HG02852 (cell line): ENCODE results near the gene RUFY4.
"Not testable (repeated sequence)": the region's sequence is repeated elsewhere in the genome, so short reads cannot be mapped to it uniquely, and the experiment has no call there.

Experiments
- ATAC-seq: cut with Tn5 transposase; IDR thresholded peaks from one replicate; pipeline ENCODE4 v1.9.1; 2021; ENCODE audit warnings: mild to moderate bottlenecking, moderate library complexity; ENCODE audit not compliant: unreplicated experiment

RUFY4 gene

GRCh38 chr2:218082586-218083351, 13.7 kb downstream of the RUFY4 start:
- ATAC-seq, result no peak

GRCh38 chr2:218083352-218083676, 14.3 kb downstream of the RUFY4 start:
- ATAC-seq, result no peak

GRCh38 chr2:218086478-218086877, 17.4 kb downstream of the RUFY4 start:
- ATAC-seq, result no peak

DNA sequence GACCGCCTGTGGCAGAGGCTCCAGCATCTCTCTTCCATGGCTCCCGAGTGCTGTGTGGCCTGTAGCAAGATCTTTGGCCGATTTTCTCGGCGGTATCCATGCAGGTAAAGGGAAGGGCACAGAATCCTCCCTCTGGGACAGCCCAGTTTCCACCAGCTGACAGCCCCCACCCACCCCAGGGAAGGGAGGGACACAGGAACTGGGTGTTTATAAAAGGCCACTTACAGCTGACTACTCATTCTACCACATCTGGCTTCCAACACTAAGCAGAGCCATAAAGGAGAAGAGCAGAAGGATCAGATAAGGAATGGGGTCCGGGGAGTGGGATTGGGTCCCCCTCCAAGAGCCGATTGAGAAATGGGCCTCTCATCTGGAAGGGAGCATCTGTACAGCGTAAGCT, 20.2 kb downstream of the RUFY4 start:
- ATAC-seq, result no peak

GRCh38 chr2:218091746-218092145, 22.7 kb downstream of the RUFY4 start:
- no peak for ATAC-seq

DNA sequence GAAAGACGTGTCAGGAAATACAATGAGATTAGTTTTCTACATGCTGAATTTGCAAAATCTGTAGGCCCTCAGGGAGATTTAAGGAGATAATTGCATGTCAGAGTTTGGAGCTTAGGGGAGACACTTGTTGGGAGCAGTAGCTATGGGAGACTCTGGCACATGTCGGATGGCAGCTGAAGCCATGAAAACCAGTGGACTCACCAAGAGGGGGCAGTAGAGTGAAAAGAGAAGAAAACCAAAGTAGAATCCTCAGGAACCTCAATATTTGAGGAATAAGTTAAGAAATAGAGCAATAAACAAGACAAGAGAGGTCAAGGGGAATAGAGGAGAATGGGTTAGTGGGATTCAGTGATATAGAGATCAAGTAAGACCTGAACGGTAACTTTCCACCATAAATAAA, 24.8 kb downstream of the RUFY4 start:
- ATAC-seq, result no peak

DNA sequence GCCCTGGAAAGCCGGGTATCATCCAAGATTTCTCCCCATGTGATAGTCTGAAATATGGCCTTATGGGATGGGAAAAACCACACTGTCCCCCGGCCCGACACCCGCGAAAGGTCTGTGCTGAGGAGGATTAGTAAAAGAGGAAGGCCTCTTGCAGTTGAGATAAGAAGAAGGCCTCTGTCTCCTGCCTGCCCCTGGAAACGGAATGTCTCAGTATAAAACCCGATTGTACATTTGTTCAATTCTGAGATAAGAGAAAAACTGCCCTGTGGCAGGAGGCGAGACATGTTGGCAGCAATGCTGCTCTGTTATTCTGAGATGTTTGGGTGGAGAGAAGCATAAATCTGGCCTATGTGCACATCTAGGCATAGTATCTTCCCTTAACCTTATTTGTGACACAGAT, 26.8 kb downstream of the RUFY4 start:
- ATAC-seq, result no peak

GRCh38 chr2:218097975-218098374, 28.9 kb downstream of the RUFY4 start:
- no peak for ATAC-seq

DNA sequence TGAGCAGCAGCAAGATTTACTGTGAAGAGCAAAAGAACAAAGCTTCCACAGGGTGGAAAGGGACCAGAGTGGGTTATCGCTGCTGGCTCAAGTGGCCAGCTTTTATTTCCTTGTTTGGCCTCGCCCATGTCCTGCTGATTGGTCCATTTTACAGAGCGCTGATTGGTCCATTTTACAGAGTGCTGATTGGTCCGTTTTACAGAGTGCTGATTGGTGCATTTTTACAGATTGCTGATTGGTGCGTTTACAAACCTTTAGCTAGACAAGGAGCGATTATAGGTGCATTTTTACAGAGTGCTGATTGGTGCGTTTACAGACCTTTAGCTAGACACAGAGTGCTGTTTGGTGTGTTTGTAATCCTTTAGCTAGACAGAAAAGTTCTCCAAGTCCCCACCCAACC, 39.8 kb downstream of the RUFY4 start:
- ATAC-seq, result not testable (repeated sequence)

DNA sequence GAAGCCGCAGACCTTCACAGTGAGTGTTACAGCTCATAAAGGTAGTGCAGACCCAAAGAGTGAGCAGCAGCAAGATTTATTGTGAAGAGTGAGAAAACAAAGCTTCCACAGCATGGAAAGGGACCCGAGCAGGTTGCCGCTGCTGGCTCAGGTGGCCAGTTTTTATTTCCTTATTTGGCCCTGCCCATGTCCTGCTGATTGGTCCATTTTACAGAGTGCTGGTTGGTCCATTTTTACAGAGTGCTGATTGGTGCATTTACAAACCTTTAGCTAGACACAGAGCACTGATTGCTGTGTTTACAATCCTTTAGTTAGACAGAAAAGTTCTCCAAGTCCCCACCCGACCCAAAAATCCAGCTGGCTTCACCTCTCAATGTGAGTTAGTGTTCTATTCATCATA, 52.7 kb downstream of the RUFY4 start:
- not testable (repeated sequence) for ATAC-seq

DNA sequence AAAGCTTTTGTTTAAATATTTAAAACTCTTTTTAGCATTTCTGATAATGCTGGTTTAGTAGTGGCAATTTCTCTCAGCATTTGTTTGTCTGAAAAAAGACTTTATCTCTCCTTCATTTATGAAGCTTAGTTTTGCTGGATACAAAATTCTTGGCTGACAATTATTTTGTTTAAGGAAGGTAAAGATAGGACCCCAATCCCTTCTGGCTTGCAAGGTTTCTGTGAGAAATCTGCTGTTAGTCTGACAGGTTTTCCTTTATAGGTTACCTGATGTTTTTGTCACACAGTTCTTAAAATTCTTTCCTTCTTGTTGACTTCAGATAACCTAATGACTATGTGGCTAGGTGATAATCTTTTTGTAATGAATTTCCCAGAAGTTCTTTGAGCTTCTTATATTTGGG, 53.2 kb downstream of the RUFY4 start:
- ATAC-seq, result not testable (repeated sequence)

DNA sequence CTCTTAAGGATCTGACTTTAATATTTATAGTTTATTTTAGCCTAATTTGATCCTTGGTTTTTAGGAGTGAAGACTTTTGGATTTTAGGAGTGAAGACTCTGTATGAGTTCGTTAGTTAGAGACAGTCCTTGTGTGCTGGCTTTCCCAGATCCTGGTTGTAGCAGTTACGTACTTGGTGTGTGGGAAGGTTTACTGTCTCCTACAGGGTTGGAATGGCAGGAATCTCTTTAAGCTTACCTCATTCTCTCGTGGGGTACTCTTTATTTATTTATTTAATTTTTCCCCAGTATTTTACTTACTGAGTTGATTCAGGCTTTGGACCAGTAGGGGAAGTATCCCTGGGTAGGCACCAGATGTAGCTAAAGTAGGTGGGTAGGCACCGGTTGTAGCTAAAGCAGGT, 54.9 kb downstream of the RUFY4 start:
- no peak for ATAC-seq

DNA sequence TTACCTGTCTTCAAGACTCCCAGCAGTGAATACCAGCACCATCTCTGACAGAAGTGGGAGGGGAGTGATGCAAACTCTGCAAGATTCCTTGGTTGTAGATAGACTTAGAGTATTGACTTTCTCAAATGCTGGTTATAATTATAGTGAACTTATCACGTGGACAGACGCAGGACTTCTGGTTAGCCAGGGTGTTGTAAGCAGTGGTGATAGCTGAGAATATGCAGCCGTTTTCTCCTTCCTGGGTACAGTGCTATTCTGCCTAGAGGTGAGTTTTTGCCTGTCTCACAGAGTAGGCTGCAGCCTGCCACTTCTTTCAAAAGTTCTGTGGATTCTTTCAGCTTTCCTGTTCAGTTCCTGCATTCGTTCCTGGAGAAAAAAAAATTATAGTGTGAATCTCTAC, 56.0 kb downstream of the RUFY4 start:
- ATAC-seq, result no peak

GRCh38 chr2:218125626-218126080, 56.6 kb downstream of the RUFY4 start, which contains the start of gene CXCR2:
CXCR2 (plus strand) TSS chr2:218126028; CDS start chr2:218134802, 8,774 bp downstream.
- no peak for ATAC-seq

DNA sequence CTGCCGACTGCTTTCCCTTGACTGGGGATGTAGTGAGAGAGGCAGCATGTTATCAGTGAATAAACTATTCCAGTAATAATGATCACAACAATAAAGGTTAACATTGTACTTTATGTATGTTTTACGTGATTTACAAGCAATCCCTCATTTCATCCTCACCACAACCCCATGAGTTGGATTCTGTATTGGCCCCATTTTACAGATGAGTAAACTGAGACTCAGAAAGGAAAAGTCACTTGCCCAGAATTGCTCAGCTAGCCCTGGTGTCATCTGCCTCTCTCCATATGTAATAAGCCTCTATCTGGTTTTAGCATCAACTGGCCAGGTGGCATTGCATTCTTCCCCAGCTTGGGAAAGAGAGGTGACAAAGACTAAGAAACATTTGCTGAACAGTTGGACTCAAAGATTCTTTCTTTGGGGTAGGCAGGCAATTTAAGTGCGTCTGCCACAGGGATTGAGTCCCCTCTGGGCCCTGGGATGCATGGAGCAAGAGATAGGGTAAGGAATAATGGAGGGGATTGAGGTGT, 58.9 kb downstream of the RUFY4 start:
- no peak for ATAC-seq

DNA sequence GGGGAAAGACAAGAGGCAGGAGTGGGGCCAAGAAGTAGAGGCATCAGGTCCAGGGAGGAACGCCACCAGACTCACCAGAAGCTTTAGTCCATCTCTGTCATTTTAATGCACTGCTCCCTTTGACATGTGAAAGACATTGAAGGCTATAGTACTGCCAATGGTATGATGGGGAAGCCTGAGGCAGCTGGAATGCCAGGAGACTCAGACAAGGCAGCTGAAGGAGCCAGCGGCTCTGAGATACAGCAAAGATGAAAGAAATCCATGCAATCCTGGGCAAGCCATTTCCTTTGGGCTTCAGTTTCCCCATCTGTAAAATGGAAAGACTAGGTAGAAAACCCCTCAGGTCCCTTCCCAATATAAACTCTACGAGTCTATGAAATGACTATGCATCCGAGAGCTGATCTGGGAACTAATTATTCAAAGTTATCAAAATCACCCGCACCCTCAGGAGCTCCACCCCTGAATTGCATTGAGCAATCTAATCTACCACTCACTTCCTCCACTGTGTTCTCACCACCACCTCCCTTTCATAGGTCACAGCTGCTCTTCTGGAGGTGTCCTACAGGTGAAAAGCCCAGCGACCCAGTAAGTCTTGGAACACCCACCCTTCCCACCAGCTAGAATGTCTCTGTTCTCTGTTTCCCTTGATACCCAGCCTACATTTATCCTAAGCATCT, 59.9 kb downstream of the RUFY4 start:
- ATAC-seq, result no peak

- ATAC-seq, result no peak
Measured at GRCh38 chr2:218129458-218130135, 60.5 kb downstream of the RUFY4 start.

- no peak for ATAC-seq
Measured at GRCh38 chr2:218130377-218130776, 61.3 kb downstream of the RUFY4 start.

DNA sequence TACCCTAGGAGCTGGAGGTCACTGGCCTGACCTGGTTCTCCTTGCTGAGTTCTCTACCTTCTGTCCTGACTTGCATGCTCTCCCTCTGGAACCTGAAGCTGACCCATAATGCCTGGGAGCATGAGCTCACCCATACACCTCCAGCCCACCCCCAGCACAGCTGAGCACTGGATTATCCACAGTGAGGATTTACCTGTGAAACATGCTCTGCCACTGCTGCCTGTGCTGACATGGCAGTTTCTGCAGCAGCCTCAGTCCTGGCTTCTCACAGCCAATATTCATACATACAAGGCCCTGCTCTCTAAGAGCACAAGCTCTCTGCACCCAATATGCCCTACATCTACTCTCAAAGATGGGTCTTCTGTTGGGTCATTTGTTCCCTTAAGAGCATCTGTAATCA, 61.8 kb downstream of the RUFY4 start:
- no peak for ATAC-seq

DNA sequence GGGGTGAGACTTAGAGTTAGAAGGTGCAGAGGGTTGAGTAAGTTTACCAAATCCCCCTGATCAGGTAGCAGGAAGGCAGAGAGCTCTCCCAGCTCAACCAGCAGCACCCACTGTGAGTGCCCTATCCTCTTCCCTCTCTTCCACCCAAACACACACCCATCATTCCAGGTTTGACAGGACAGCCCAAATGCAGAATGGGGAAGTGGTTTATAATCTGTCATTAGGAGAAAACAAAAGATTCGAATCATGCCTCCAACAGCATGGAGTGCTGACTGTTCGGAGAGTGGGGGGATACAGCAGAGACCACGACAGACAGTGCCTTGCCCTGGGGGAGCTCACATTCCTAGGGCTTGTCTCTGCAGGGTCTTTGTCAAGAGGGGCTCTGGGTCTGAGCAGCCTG, 68.5 kb downstream of the RUFY4 start:
- ATAC-seq, result no peak

- ATAC-seq, result no peak
Measured at GRCh38 chr2:218138047-218138446, 69.0 kb downstream of the RUFY4 start.
